ENCODE data around the gene NKX3-2.

DNA sequence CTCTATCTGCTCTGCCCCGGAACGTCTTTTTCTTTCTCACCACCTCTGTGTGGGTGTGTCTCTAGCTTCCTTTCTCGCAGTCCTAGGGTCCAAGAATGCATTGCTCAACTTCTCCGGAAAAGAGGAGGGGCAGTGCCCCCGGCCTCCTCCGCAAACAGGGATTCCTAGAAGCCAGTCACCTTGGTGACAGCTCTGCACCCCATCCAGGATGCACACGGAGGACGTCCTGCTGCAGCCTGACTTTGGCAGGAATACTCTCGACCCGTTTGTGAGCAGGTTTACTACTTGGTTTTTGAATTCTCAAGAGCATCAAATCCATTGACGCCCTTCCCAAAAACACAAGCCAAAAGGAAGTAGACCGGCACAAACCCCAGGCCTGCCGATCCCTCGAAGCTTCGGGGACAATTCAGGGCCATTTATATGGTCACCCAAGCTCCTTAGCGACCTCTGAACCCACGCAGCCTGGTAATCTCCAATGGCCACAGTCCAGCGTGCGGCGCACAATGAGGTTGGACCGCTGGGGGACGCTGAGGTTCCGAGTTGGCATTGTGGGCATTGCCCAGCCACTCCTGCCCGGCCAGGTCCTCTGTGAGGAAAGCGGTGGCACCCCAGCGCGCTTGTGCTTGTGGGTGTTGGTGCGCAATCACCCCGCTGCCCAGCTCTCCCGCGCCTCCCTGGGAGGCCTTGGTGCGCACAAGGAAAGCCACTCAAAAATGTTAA lies 9.8 kb downstream of the NKX3-2 start:
- TF ChIP-seq RAD21 (IDR thresholded peaks at IDR 0.05; ENCODE audit: insufficient read depth, low read depth, low read length), result no peak
- TF ChIP-seq SMC3 (IDR thresholded peaks at IDR 0.05; ENCODE audit: borderline replicate concordance, low read length), result no peak
- no peak for TF ChIP-seq BHLHE40 (IDR thresholded peaks at IDR 0.05; ENCODE audit: borderline replicate concordance in 1 of 2, low read depth in 2 of 2, low read length in 1 of 2)
- no peak for TF ChIP-seq HDAC2 (IDR thresholded peaks at IDR 0.05)
- TF ChIP-seq CTCF (IDR thresholded peaks at IDR 0.05 in 2 of 3, conservative IDR thresholded peaks at IDR 0.05 in 1 of 3; ENCODE audit: control insufficient read depth in 2 of 3, extremely low read depth in 1 of 3, insufficient read depth in 1 of 3, low read depth in 3 of 3, low read length in 3 of 3), result no peak
- TF ChIP-seq, protein P1, sequence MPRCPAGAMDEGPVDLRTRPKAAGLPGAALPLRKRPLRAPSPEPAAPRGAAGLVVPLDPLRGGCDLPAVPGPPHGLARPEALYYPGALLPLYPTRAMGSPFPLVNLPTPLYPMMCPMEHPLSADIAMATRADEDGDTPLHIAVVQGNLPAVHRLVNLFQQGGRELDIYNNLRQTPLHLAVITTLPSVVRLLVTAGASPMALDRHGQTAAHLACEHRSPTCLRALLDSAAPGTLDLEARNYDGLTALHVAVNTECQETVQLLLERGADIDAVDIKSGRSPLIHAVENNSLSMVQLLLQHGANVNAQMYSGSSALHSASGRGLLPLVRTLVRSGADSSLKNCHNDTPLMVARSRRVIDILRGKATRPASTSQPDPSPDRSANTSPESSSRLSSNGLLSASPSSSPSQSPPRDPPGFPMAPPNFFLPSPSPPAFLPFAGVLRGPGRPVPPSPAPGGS (IDR thresholded peaks at IDR 0.05; ENCODE audit: borderline replicate concordance, insufficient read depth, low read depth, low read length, poor library complexity, severe bottlenecking), result no peak
